Activated naive CD8-positive, alpha-beta T cell treated with anti-CD3 and anti-CD28 coated beads, Interleukin-2, amount 50 U/mL, for 24 hours (primary cell): ENCODE results near the gene FBXO44.
A peak's percentile ranks its signal among the peaks of the same experiment; 100 is the strongest.
"Not testable (repeated sequence)": the region's sequence is repeated elsewhere in the genome, so short reads cannot be mapped to it uniquely, and the experiment has no call there.

Experiments used
- ATAC-seq: fragments of 150-1000 bp; cut with Tn5 transposase; one replicate; pipeline ENCODE4 v1.10.0; 2021
- DNase-seq: peaks from one replicate; pipeline ENCODE4 v3.0.0; 2021
- H3K27ac Mint-ChIP-seq: one replicate; pipeline ENCODE4 v1.8.0; 2021; ENCODE audit warnings: mild to moderate bottlenecking, mixed read lengths
- H3K27me3 Mint-ChIP-seq: one replicate; pipeline ENCODE4 v1.8.0; 2021; ENCODE audit warnings: mixed read lengths
- H3K36me3 Mint-ChIP-seq: one replicate; pipeline ENCODE4 v1.8.0; 2021; ENCODE audit warnings: low read depth, mixed read lengths
- H3K4me1 Mint-ChIP-seq: one replicate; pipeline ENCODE4 v1.8.0; 2021; ENCODE audit warnings: mixed read lengths
- H3K4me3 Mint-ChIP-seq: one replicate; pipeline ENCODE4 v1.8.0; 2021; ENCODE audit warnings: mild to moderate bottlenecking, moderate library complexity, mixed read lengths
- H3K9me3 Mint-ChIP-seq: one replicate; pipeline ENCODE4 v1.8.0; 2021; ENCODE audit warnings: mixed read lengths

Gene FBXO44, protein sequence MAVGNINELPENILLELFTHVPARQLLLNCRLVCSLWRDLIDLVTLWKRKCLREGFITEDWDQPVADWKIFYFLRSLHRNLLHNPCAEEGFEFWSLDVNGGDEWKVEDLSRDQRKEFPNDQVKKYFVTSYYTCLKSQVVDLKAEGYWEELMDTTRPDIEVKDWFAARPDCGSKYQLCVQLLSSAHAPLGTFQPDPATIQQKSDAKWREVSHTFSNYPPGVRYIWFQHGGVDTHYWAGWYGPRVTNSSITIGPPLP

DNA sequence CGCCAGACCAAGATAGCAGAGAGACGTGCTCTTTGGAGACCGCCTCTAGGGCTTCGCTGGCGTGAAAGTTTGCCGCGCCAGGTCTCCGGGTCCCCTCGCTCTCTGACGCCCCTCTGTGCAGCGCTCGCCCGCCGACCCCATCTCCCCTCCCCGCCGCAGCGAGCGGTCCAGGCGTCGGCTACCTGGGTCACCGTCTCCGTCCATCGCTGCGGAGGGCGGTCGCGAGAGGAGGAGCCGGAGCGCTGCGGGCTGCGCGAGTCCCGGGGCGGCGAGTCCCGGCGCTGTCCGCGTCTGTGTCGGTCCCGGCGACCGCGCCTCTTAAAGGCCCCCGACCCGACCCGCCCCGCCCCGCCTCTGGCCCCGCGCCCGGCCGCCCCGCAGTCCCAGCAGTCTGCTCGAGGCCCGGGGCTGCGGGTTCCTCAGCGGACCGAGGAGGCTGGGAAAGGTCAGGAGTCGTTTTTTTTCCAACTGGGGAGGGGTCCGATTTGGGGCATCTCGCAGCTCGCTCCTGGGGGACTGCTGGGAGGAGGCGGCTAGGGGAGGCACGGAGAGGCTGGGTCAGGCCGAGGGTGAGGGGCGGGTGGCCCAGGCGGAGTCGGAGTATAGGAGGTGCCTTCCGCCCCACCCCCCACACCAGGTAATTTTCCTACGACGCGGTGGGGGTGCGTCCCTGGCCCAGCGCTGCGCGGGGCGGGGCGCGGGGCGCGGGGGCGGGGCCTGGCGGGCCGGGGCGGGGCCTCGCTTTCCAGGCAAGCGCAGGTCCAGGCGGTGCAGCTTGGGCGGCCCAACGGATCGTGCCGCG, at the start of gene FBXO44, which contains the start of gene FBXO2:
Gene FBXO44 (plus strand): TSS at position 741 of the 802 bp plus-strand sequence. CDS start 959 bp downstream, outside the sequence.
Gene FBXO2 (minus strand): TSS at position 293 of the 802 bp plus-strand sequence. CDS start 89 bp downstream, at position 204.
- Mint-ChIP-seq H3K36me3 (no peaks in the 10 kb centered on the region), H3K4me1 (peaks cover 25% of the 10 kb centered on the region), H3K9me3 (no peaks in the 10 kb centered on the region), H3K27ac (no peak within 1 kb of the TSS), H3K4me3 (peak within 1 kb of the TSS; percentile 67), H3K27me3 (peaks cover 2% of the 10 kb centered on the region)
- DNase-seq (peak; percentile 68), ATAC-seq (peak; percentile 69)

DNA sequence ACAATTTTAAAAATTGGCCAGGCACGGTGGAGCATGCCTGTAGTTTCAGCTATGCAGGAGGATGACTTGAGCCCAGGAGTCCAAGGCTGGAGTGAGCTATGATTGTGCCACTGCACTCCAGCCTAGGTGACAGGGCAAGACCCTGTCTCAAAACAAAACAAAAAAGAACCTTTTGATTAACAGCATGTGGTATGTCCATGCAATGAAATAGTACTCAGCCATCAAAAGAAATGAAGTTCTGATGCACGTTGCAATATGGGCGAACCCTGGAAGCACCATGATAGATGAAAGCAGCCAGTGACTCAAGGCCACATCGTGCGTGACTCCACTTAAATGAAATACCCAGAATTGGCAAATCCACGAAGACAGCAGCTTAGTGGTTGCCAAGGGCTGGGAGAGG, 47.9 kb upstream of the FBXO44 start:
- DNase-seq = no peak
- no peaks in the 10 kb centered on the region for H3K9me3 Mint-ChIP-seq
- H3K4me3 Mint-ChIP-seq = no peak overlapping the region
- peaks cover 7% of the 10 kb centered on the region for H3K27me3 Mint-ChIP-seq
- H3K36me3 Mint-ChIP-seq = no peaks in the 10 kb centered on the region
- H3K4me1 Mint-ChIP-seq = no peaks in the 10 kb centered on the region
- ATAC-seq = no peak
- H3K27ac Mint-ChIP-seq = no peak overlapping the region

DNA sequence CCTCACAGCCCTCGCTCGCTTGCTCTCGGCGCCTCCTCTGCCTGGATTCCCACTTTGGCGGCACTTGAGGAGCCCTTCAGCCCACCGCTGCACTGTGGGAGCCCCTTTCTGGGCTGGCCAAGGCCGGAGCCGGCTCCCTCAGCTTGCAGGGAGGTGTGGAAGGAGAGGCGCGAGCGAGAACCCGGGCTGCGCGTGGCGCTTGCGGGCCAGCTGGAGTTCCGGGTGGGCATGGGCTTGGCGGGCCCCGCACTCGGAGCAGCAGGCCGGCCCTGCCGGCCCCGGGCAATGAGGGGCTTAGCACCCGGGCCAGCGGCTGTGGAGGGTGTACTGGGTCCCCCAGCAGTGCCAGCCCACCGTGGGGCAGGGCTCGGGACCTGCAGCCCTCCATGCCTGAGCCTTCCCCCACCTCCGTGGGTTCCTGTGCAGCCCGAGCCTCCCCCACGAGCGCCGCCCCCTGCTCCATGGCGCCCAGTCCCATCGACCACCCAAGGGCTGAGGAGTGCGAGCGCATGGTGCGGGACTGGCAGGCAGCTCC, 46.0 kb upstream of the FBXO44 start:
- not testable (repeated sequence) for H3K36me3 Mint-ChIP-seq, DNase-seq, H3K4me1 Mint-ChIP-seq, H3K4me3 Mint-ChIP-seq, H3K27me3 Mint-ChIP-seq, H3K9me3 Mint-ChIP-seq, H3K27ac Mint-ChIP-seq, ATAC-seq

- H3K4me1 Mint-ChIP-seq, H3K4me3 Mint-ChIP-seq, H3K36me3 Mint-ChIP-seq, H3K27ac Mint-ChIP-seq, H3K27me3 Mint-ChIP-seq, DNase-seq, H3K9me3 Mint-ChIP-seq, ATAC-seq: not testable (repeated sequence)
Observed at GRCh38 chr1:11609378-11609777, 45.3 kb upstream of the FBXO44 start.

- Mint-ChIP-seq H3K27me3 (peaks cover 7% of the 10 kb centered on the region), H3K27ac (no peak overlapping the region), H3K4me3 (no peak overlapping the region), H3K9me3 (no peaks in the 10 kb centered on the region), H3K4me1 (no peaks in the 10 kb centered on the region), H3K36me3 (no peaks in the 10 kb centered on the region)
- DNase-seq = no peak
- no peak for ATAC-seq
Observed at GRCh38 chr1:11610629-11611180, 44.0 kb upstream of the FBXO44 start.

GRCh38 chr1:11611638-11612327, 42.9 kb upstream of the FBXO44 start:
- Mint-ChIP-seq H3K9me3 (no peaks in the 10 kb centered on the region), H3K27ac (no peak overlapping the region), H3K4me3 (no peak overlapping the region), H3K36me3 (no peaks in the 10 kb centered on the region), H3K27me3 (peaks cover 6% of the 10 kb centered on the region), H3K4me1 (no peaks in the 10 kb centered on the region)
- no peak for ATAC-seq
- DNase-seq = no peak

GRCh38 chr1:11613347-11613746, 41.3 kb upstream of the FBXO44 start:
- DNase-seq (no peak), ATAC-seq (no peak)
- H3K4me1 Mint-ChIP-seq = no peaks in the 10 kb centered on the region
- H3K4me3 Mint-ChIP-seq = no peak overlapping the region
- H3K9me3 Mint-ChIP-seq = no peaks in the 10 kb centered on the region
- H3K27me3 Mint-ChIP-seq = peaks cover 10% of the 10 kb centered on the region
- H3K27ac Mint-ChIP-seq = no peak overlapping the region
- no peaks in the 10 kb centered on the region for H3K36me3 Mint-ChIP-seq

- Mint-ChIP-seq H3K27ac (no peak overlapping the region), H3K27me3 (peaks cover 9% of the 10 kb centered on the region), H3K9me3 (no peaks in the 10 kb centered on the region), H3K4me1 (no peaks in the 10 kb centered on the region), H3K4me3 (no peak overlapping the region), H3K36me3 (no peaks in the 10 kb centered on the region)
- DNase-seq (no peak), ATAC-seq (no peak)
Observed at GRCh38 chr1:11615090-11615489, 39.6 kb upstream of the FBXO44 start.

DNA sequence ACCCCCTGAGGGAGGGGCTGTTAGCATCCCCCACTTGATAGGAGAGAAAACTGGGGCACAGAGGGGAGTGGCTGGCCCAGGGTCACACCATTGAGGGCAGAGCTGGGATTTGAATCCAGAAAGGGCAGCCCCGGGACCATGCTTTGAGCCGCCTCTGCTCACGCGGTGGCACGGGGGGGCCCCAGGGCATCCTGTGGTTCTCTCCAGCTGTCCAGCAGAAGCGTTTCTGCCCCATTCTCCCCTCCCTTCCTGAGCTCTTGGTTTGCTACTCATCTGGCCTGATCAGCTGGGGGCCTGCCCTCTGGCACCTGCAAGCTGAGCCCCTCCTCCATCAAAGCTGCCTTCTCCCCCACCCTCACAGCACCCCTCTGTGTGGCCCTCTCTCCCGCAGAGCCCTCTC, 37.9 kb upstream of the FBXO44 start:
- peaks cover 9% of the 10 kb centered on the region for H3K27me3 Mint-ChIP-seq
- no peak overlapping the region for H3K27ac Mint-ChIP-seq
- H3K36me3 Mint-ChIP-seq = no peaks in the 10 kb centered on the region

GRCh38 chr1:11617314-11617713, 37.4 kb upstream of the FBXO44 start:
- H3K36me3 Mint-ChIP-seq = no peaks in the 10 kb centered on the region
- no peaks in the 10 kb centered on the region for H3K9me3 Mint-ChIP-seq
- ATAC-seq = no peak
- H3K4me3 Mint-ChIP-seq = no peak overlapping the region
- H3K4me1 Mint-ChIP-seq = no peaks in the 10 kb centered on the region
- no peak overlapping the region for H3K27ac Mint-ChIP-seq
- peaks cover 9% of the 10 kb centered on the region for H3K27me3 Mint-ChIP-seq
- DNase-seq = no peak

More for the DNA sequence above, 37.9 kb upstream of the FBXO44 start:
- DNase-seq = no peak
- no peaks in the 10 kb centered on the region for H3K4me1 Mint-ChIP-seq
- ATAC-seq = no peak
- H3K4me3 Mint-ChIP-seq = no peak overlapping the region
- no peaks in the 10 kb centered on the region for H3K9me3 Mint-ChIP-seq

GRCh38 chr1:11617741-11618140, 36.9 kb upstream of the FBXO44 start:
- H3K9me3 Mint-ChIP-seq = no peaks in the 10 kb centered on the region
- no peaks in the 10 kb centered on the region for H3K4me1 Mint-ChIP-seq
- peaks cover 9% of the 10 kb centered on the region for H3K27me3 Mint-ChIP-seq
- no peak overlapping the region for H3K4me3 Mint-ChIP-seq
- no peaks in the 10 kb centered on the region for H3K36me3 Mint-ChIP-seq
- no peak for ATAC-seq
- no peak overlapping the region for H3K27ac Mint-ChIP-seq
- DNase-seq = no peak

DNA sequence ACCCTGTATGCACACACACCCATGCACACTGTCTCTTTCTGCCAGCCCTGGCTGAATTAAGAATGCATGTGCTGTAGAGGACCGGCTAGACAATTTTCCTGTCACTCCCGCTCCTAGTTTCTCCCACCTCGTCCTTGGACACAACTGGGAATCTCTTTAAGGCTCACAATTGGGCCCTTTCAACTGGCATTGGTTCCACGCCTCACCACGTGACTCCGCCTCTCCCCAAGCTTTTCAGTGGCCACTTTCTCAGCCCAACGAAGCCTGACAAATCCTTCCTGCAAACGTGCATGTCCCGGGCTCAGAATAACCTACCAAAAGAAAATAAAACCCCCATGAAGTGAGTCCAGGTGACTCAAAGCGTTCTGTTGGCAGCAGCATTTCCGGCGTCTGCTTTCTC, 34.3 kb upstream of the FBXO44 start:
- H3K27ac Mint-ChIP-seq = no peak overlapping the region
- H3K36me3 Mint-ChIP-seq = no peaks in the 10 kb centered on the region
- H3K27me3 Mint-ChIP-seq = peaks cover 9% of the 10 kb centered on the region
- no peaks in the 10 kb centered on the region for H3K4me1 Mint-ChIP-seq
- no peak for DNase-seq
- H3K4me3 Mint-ChIP-seq = no peak overlapping the region
- no peaks in the 10 kb centered on the region for H3K9me3 Mint-ChIP-seq
- ATAC-seq = no peak

DNA sequence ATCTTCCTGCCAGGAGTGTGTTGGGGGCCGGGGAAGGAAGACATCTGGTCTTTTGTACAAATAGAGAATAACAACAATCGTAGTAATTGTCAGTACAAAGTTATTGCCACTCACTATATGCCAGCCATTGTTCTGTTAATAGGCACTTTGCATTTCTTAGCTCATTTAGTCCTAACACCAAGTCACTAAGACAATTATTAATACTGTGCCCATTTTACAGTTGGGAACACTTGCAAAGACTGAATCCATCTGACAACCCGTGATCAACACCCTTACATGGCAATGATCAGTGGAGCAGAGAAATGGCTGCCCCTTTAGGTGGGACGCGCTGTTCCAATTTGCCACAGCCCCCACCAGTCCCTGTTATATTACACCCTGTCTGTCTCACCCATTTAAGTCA, 33.8 kb upstream of the FBXO44 start:
- Mint-ChIP-seq H3K4me3 (no peak overlapping the region), H3K36me3 (no peaks in the 10 kb centered on the region), H3K27ac (no peak overlapping the region), H3K9me3 (no peaks in the 10 kb centered on the region), H3K27me3 (peaks cover 9% of the 10 kb centered on the region), H3K4me1 (no peaks in the 10 kb centered on the region)
- DNase-seq (no peak), ATAC-seq (no peak)

GRCh38 chr1:11622398-11622797, 32.3 kb upstream of the FBXO44 start:
- H3K9me3 Mint-ChIP-seq = no peaks in the 10 kb centered on the region
- no peak for ATAC-seq
- H3K27ac Mint-ChIP-seq = no peak overlapping the region
- no peaks in the 10 kb centered on the region for H3K4me1 Mint-ChIP-seq
- DNase-seq = no peak
- H3K4me3 Mint-ChIP-seq = no peak overlapping the region
- no peaks in the 10 kb centered on the region for H3K36me3 Mint-ChIP-seq
- peaks cover 9% of the 10 kb centered on the region for H3K27me3 Mint-ChIP-seq
